HG03378 (cell line): ENCODE measurements around the gene CPPED1.
"Not testable (repeated sequence)": the region's sequence is repeated elsewhere in the genome, so short reads cannot be mapped to it uniquely, and the experiment has no call there.

Source experiments
- ATAC-seq: cut with Tn5 transposase; IDR thresholded peaks from one replicate; pipeline ENCODE4 v1.9.1; 2021; ENCODE audit warnings: mild to moderate bottlenecking, moderate library complexity; ENCODE audit not compliant: unreplicated experiment

CPPED1 gene

DNA sequence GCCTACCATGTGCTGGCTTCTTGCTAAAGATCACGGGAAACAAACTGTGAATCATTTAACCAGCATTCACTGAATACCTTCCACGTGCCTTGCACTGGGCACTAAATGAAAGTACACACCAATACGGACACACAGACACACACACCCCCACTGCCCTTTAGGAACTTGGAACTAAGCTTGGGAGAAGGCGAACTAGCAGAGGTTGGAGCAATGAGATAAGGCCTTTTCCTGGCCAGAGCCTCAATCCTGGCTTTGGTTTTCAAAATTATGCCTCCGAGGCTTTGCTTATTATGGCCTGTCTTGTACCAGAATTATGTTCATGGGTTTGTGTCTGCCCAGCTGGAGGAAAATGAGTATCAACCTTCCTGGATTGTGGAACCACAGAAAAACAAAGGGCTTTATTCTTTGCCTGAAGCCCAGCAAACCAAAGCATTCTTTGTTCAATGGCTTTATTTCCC is 32.3 kb downstream of the CPPED1 start:
- no peak for ATAC-seq

- ATAC-seq, result no peak
Observed at GRCh38 chr16:12769525-12769924, 34.2 kb downstream of the CPPED1 start.

DNA sequence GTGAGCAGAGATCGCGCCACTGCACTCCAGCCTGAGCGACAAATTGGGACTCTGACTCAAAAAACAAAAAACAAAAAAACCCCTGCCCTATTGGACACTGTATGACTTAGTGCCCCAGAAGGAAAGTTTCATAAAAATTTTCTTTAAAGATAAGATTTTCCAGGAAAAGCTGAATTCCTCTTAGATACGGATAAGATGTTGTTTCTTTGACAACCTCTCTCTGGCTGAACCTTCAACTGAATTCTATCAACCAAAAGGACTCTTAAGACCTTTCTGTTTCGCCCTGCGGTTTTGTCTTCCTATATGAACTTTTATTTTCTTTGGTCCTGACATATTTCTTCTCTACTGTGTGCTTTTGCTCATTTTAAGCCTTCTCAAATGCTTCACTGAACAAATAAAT is 35.8 kb downstream of the CPPED1 start:
- no peak for ATAC-seq

GRCh38 chr16:12766853-12767252 is 36.8 kb downstream of the CPPED1 start:
- no peak for ATAC-seq

DNA sequence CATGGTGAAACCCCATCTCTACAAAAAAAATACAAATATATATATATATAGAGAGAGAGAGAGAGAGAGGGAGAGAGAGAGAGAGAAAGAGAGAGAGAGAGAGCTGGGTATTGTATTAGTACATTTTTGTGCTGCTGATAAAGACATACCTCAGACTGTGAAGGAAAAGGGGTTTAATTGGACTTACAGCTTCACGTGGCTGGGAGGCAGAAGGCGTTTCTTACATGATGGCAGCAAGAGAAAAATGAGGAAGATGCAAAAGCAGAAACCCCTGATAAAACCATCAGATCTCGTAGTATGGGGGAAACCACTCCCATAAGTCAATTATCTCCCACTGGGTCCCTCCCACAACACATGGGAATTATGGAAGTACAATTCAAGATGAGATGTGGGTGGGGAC is 37.5 kb downstream of the CPPED1 start:
- not testable (repeated sequence) for ATAC-seq

GRCh38 chr16:12764813-12765488 is 38.7 kb downstream of the CPPED1 start:
- no peak for ATAC-seq

DNA sequence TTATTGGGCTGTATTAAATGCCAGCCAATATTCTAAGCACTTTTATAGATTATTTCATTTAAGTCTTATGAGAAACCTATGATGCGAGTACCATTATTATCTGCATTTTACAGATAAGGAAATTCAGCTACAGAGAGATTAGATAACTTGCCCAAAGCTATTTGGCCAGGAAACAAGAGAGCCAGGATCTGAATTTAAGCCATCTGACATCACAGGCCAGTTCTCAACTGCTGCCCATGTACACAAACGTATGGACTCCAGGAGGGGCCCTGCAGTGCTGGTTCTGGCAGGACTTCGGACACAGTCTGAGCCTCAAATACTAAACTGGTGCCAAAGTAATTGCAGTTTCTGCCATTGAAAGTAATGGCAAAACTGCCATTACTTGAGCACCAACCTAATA is 40.2 kb downstream of the CPPED1 start:
- ATAC-seq, result no peak

DNA sequence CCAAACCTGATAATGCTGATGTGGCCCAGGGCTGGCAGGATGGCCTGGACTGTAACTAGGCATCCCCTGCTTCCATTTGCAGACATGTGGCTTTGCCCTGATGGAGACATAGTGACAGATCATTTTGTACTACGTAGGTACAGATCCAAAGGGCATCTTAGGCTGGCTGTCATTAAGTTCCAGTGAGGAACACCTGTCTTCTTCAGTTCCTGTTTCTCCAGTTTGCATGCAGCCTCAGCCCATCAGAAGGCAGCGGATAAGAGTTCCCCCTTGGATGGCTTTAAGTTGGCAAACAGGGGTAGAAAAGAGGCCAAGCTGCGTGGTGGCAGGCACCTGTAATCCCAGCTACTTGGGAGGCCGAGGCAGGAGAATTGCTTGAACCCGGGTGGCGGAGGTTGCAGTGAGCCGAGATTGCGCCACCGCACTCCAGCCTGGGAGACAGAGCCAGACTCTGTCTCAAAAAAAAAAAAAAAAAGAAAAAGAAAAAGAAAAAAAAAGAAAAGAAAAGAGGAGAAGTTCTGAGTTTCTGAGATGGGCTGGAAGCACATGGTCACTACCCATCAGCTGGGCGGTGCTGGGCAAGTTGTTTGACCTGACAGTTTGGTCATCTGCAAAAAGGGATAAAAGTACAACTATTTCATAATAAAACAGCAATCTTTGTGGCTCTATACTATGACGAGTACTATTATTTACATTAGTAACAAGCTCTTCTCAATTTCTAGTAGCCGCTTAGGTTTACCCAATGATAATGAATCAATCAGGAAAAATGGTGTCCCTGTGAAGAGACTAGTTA is 42.7 kb downstream of the CPPED1 start:
- no peak for ATAC-seq

- ATAC-seq, result no peak
Observed at GRCh38 chr16:12758670-12759558, 44.8 kb downstream of the CPPED1 start.

GRCh38 chr16:12758031-12758669 is 45.5 kb downstream of the CPPED1 start:
- no peak for ATAC-seq

GRCh38 chr16:12757546-12757945 is 46.1 kb downstream of the CPPED1 start:
- ATAC-seq, result no peak

- no peak for ATAC-seq
Observed at GRCh38 chr16:12754824-12755543, 48.7 kb downstream of the CPPED1 start.

DNA sequence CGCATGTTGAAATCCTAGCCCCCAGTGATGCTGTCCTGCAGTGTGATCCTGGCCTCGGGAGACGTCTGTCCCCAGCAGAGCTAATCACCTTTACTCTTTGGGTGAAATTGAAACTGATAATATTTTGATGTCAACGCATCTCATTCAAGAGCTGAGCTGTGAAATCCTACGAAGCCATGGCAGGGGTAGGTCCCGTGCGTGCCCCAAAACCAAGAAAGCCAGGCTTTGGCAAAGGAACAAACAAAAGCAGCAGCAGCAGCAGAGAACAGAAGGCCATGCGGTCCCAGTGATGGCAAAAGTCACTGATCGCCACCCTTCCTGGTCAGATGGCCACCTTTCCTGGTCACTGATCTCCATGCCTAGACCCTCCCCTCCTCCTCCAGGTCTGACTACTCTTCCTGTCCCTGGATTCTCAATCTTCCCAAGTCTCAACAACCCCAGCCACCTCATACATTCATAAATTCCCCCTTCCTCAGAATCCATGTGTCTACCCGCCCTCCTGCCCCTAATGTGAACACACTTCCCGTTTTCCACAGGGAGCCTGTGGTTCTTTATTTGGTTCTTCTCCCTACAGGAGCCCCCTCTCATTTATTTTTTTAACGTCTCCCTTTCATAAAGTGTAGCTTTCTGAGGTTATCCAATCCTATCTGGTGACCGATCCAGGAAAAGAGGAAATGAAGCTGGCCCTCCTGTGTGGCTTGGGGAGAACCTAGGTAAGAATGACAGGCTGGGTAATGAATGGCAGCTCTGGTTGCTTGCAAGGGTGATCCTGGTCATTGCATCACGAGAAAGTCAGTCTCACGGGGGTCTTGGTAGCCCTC is 50.3 kb downstream of the CPPED1 start:
- ATAC-seq, result no peak

DNA sequence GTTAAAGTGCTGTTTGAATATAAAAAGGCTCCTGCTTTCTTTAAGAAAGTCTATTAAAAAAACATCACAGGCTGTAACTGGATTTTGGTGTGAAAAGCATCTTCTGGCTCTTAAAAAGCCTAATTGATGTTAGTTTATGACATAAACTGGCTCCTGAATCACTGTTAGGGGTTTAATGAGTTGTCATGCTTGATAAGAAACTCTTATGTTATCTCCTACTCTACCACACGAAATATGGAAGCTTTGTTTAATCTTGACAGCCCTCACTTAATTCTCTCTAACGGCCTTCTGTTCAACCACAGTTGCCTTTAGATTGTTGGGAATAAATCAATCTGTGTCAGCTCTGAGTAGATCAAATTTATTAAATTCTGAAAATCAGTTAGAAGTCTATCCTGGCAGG is 51.5 kb downstream of the CPPED1 start:
- no peak for ATAC-seq

DNA sequence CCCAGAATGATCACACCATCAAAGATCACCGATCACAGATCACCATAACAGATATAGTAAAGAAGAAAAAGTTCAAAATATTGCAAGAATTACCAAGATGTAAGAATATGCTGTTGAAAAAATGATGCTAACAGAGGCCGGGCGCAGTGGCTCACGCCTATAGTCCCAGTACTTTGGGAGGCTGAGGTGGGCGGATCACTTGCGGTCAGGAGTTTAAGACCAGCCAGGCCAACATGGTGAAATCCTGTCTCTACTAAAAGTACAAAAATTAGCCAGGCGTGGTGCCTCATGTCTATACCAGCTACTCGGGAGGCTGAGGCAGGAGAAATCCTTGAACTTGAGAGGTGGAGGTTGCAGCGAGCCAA is 53.2 kb downstream of the CPPED1 start:
- no peak for ATAC-seq

DNA sequence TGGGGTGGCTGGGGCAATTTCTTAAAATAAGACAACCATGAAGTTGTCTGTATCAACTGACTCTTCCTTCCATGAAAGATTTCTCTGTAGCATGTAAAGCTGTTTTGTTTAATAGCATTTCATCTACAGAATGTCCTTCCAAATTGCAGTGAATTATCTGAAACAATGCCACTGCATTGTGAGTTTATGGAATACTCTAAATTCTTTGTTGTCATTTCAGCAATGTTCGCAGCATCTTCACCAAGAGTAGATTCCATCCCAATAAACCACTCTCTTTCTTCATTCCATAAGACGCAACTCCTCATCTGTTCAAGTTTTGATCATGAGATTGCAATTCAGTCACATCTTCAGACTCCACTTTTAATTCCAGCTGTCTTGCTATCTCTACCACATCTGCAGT is 54.6 kb downstream of the CPPED1 start:
- ATAC-seq, result no peak

DNA sequence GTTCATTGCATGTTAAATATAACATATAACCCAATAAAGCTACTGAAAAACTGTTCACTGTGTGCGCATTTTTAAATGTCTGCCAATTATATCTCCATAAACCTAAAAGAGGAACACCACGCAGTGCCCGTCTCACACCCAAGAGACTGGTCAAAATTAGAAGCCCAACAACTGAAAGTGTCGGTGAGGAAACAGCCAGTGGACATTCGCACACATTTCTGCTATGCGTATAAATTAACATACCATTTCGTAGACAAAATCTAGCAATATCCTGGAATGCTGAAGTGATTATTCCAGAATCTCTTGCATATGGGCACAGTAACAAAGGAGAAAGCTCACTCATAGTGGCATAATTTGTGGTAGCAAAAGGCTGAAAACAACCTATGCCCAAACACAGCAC is 55.9 kb downstream of the CPPED1 start:
- no peak for ATAC-seq

GRCh38 chr16:12747261-12747660 is 56.4 kb downstream of the CPPED1 start:
- no peak for ATAC-seq

DNA sequence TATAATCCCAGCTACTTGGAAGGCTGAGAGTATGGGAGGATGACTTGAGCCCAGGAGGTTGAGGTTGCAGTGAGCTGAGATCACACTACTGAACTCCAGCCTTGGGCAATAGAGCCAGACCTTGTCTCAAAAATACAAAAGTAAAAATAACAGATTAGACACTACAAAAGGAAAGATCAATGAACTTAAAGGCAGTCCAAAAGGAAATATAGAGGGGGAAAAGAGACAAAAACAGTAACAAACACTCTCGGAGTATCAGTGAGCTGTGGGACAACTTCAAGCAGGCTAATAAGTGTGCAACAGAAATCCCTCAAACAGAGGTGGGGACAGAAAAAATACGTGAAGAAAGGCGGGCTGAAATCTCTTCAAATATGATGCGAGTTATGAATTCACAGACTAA is 58.8 kb downstream of the CPPED1 start:
- no peak for ATAC-seq

DNA sequence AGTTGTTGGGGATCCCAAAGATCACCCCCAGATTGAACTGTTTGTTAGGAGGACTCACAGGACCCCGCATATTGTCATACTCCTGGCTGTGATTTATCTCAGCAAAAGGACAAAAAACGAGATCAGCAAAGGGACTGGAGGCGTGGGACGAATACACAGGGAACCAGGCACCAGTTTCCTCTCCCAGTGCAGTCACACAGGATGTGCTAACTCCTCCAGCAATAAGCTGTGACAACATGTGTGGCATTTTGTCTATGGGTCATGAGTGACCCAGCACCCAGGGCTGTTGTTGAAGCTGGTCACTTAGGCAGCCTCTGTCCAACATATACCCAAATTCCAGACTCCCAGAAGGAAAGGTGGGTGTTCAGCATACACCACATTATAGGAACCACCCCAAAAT is 60.9 kb downstream of the CPPED1 start:
- no peak for ATAC-seq
